T-helper 17 cell (primary cell): ENCODE data around the gene ZFYVE9. TPM values are rescaled to one million over a fixed set of nuclear protein-coding genes. Genes with fewer than 3 reads are reported as not detected.

Source experiments
- ATAC-seq: fragments of 150-1000 bp; cut with Tn5 transposase; 2 replicates; pipeline ENCODE4 v1.10.0; 2021; ENCODE audit warnings: mild to moderate bottlenecking, moderate library complexity
- DNase-seq, 3 donors: peaks; one replicate each; pipeline versions ENCODE4 v3.0.0 to v3.0.0-alpha.2; 2020 to 2021
- H3K9me3 ChIP-seq: one replicate; pipeline ENCODE4 v1.7.0; 2013; ENCODE audit warnings: low read length, mild to moderate bottlenecking; ENCODE audit not compliant: control insufficient read depth, poor library complexity, severe bottlenecking
- H3K27ac Mint-ChIP-seq: one replicate; pipeline ENCODE4 v1.8.0; 2022; ENCODE audit warnings: mild to moderate bottlenecking, moderate library complexity, mixed read lengths
- H3K27me3 Mint-ChIP-seq: one replicate; pipeline ENCODE4 v1.8.0; 2022; ENCODE audit warnings: mixed read lengths
- H3K36me3 Mint-ChIP-seq: one replicate; pipeline ENCODE4 v1.8.0; 2022; ENCODE audit warnings: low read depth, mixed read lengths
- H3K4me1 Mint-ChIP-seq: one replicate; pipeline ENCODE4 v1.8.0; 2022; ENCODE audit warnings: mild to moderate bottlenecking, mixed read lengths
- H3K4me3 Mint-ChIP-seq: one replicate; pipeline ENCODE4 v1.8.0; 2022; ENCODE audit warnings: mild to moderate bottlenecking, moderate library complexity, mixed read lengths
- total RNA-seq, 4 donors: library from RNA in 2 of 4; stranded (reverse) in 2 of 4; gene quantifications; one replicate each; pipeline ENCODE4 v1.2.3 and lab custom pipeline; 2022 to 2026

The ZFYVE9 gene
- total RNA-seq, 2 donors from 2014 or later, result 3.7 to 5.7 TPM

GRCh38 chr1:52323731-52324130, 181.8 kb downstream of the ZFYVE9 start:
- Mint-ChIP-seq H3K36me3 (peaks cover under 1% of the 10 kb centered on the region), H3K27me3 (no peaks in the 10 kb centered on the region), H3K4me1 (peaks cover 2% of the 10 kb centered on the region), H3K4me3 (no peak overlapping the region), H3K27ac (no peak overlapping the region)
- DNase-seq, result no peak
- no peak for ATAC-seq
- H3K9me3 ChIP-seq, result no peaks in the 10 kb centered on the region

GRCh38 chr1:52325786-52326185, 183.9 kb downstream of the ZFYVE9 start:
- DNase-seq (no peak), ATAC-seq (no peak)
- H3K4me3 Mint-ChIP-seq, result no peak overlapping the region
- peaks cover 2% of the 10 kb centered on the region for H3K4me1 Mint-ChIP-seq
- peaks cover 2% of the 10 kb centered on the region for H3K36me3 Mint-ChIP-seq
- no peak overlapping the region for H3K27ac Mint-ChIP-seq
- no peaks in the 10 kb centered on the region for H3K27me3 Mint-ChIP-seq
- no peaks in the 10 kb centered on the region for H3K9me3 ChIP-seq

- Mint-ChIP-seq H3K4me1 (peaks cover 2% of the 10 kb centered on the region), H3K36me3 (peaks cover 2% of the 10 kb centered on the region), H3K4me3 (no peak overlapping the region), H3K27me3 (no peaks in the 10 kb centered on the region), H3K27ac (no peak overlapping the region)
- DNase-seq (no peak), ATAC-seq (no peak)
- no peaks in the 10 kb centered on the region for H3K9me3 ChIP-seq
These were observed 186.7 kb downstream of the ZFYVE9 start for GRCh38 chr1:52328615-52329014.

- DNase-seq, result no peak
- no peaks in the 10 kb centered on the region for H3K9me3 ChIP-seq
- ATAC-seq, result no peak
- H3K4me3 Mint-ChIP-seq, result no peak overlapping the region
- no peak overlapping the region for H3K27ac Mint-ChIP-seq
- H3K4me1 Mint-ChIP-seq, result no peaks in the 10 kb centered on the region
- peaks cover 2% of the 10 kb centered on the region for H3K36me3 Mint-ChIP-seq
- H3K27me3 Mint-ChIP-seq, result no peaks in the 10 kb centered on the region
These were observed 190.5 kb downstream of the ZFYVE9 start for GRCh38 chr1:52332411-52332810.

GRCh38 chr1:52334906-52335528, 193.1 kb downstream of the ZFYVE9 start:
- H3K27ac Mint-ChIP-seq, result no peak overlapping the region
- DNase-seq (no peak), ATAC-seq (no peak)
- no peaks in the 10 kb centered on the region for H3K4me1 Mint-ChIP-seq
- no peak overlapping the region for H3K4me3 Mint-ChIP-seq
- no peaks in the 10 kb centered on the region for H3K36me3 Mint-ChIP-seq
- H3K9me3 ChIP-seq, result no peaks in the 10 kb centered on the region
- H3K27me3 Mint-ChIP-seq, result no peaks in the 10 kb centered on the region

GRCh38 chr1:52337439-52337838, 195.6 kb downstream of the ZFYVE9 start:
- H3K27ac Mint-ChIP-seq, result no peak overlapping the region
- no peak overlapping the region for H3K4me3 Mint-ChIP-seq
- H3K9me3 ChIP-seq, result no peaks in the 10 kb centered on the region
- DNase-seq, result no peak
- ATAC-seq, result no peak
- no peaks in the 10 kb centered on the region for H3K36me3 Mint-ChIP-seq
- H3K27me3 Mint-ChIP-seq, result no peaks in the 10 kb centered on the region
- no peaks in the 10 kb centered on the region for H3K4me1 Mint-ChIP-seq

- H3K4me3 Mint-ChIP-seq, result no peak overlapping the region
- no peaks in the 10 kb centered on the region for H3K27me3 Mint-ChIP-seq
- no peaks in the 10 kb centered on the region for H3K9me3 ChIP-seq
- no peak for DNase-seq
- ATAC-seq, result no peak
- no peak overlapping the region for H3K27ac Mint-ChIP-seq
- H3K36me3 Mint-ChIP-seq, result no peaks in the 10 kb centered on the region
- no peaks in the 10 kb centered on the region for H3K4me1 Mint-ChIP-seq
These were observed 199.9 kb downstream of the ZFYVE9 start for GRCh38 chr1:52341655-52342260.

- ATAC-seq (no peak), DNase-seq (no peak)
- H3K4me1 Mint-ChIP-seq, result no peaks in the 10 kb centered on the region
- no peaks in the 10 kb centered on the region for H3K27me3 Mint-ChIP-seq
- no peaks in the 10 kb centered on the region for H3K9me3 ChIP-seq
- H3K36me3 Mint-ChIP-seq, result no peaks in the 10 kb centered on the region
- H3K27ac Mint-ChIP-seq, result no peak overlapping the region
- H3K4me3 Mint-ChIP-seq, result no peak overlapping the region
These were observed 202.1 kb downstream of the ZFYVE9 start for GRCh38 chr1:52343979-52344378.

- H3K27me3 Mint-ChIP-seq, result no peaks in the 10 kb centered on the region
- ATAC-seq (no peak), DNase-seq (no peak)
- no peaks in the 10 kb centered on the region for H3K4me1 Mint-ChIP-seq
- no peak overlapping the region for H3K4me3 Mint-ChIP-seq
- no peaks in the 10 kb centered on the region for H3K9me3 ChIP-seq
- H3K36me3 Mint-ChIP-seq, result no peaks in the 10 kb centered on the region
- H3K27ac Mint-ChIP-seq, result no peak overlapping the region
These were observed 203.4 kb downstream of the ZFYVE9 start for GRCh38 chr1:52345252-52345651.

GRCh38 chr1:52346653-52347052, 204.8 kb downstream of the ZFYVE9 start:
- H3K36me3 Mint-ChIP-seq, result no peaks in the 10 kb centered on the region
- no peak overlapping the region for H3K4me3 Mint-ChIP-seq
- H3K4me1 Mint-ChIP-seq, result no peaks in the 10 kb centered on the region
- no peak for DNase-seq
- ATAC-seq, result no peak
- no peaks in the 10 kb centered on the region for H3K27me3 Mint-ChIP-seq
- no peaks in the 10 kb centered on the region for H3K9me3 ChIP-seq
- no peak overlapping the region for H3K27ac Mint-ChIP-seq

- no peaks in the 10 kb centered on the region for H3K36me3 Mint-ChIP-seq
- no peak for DNase-seq
- no peak for ATAC-seq
- H3K4me1 Mint-ChIP-seq, result no peaks in the 10 kb centered on the region
- H3K9me3 ChIP-seq, result no peaks in the 10 kb centered on the region
- no peak overlapping the region for H3K27ac Mint-ChIP-seq
- no peaks in the 10 kb centered on the region for H3K27me3 Mint-ChIP-seq
- H3K4me3 Mint-ChIP-seq, result no peak overlapping the region
These were observed 206.9 kb downstream of the ZFYVE9 start for GRCh38 chr1:52348704-52349300.

- H3K4me3 Mint-ChIP-seq, result no peak overlapping the region
- no peak overlapping the region for H3K27ac Mint-ChIP-seq
- H3K9me3 ChIP-seq, result no peaks in the 10 kb centered on the region
- no peaks in the 10 kb centered on the region for H3K27me3 Mint-ChIP-seq
- no peak for ATAC-seq
- peaks cover 10% of the 10 kb centered on the region for H3K36me3 Mint-ChIP-seq
- H3K4me1 Mint-ChIP-seq, result no peaks in the 10 kb centered on the region
- DNase-seq, result no peak
These were observed 210.8 kb downstream of the ZFYVE9 start for GRCh38 chr1:52352690-52353089.

- peaks cover 2% of the 10 kb centered on the region for H3K4me1 Mint-ChIP-seq
- no peaks in the 10 kb centered on the region for H3K27me3 Mint-ChIP-seq
- H3K9me3 ChIP-seq, result no peaks in the 10 kb centered on the region
- ATAC-seq (no peak), DNase-seq (no peak)
- H3K4me3 Mint-ChIP-seq, result no peak overlapping the region
- no peak overlapping the region for H3K27ac Mint-ChIP-seq
- peaks cover 15% of the 10 kb centered on the region for H3K36me3 Mint-ChIP-seq
These were observed 213.5 kb downstream of the ZFYVE9 start for GRCh38 chr1:52355436-52355835.
